ENCODE measurements around the gene FAAP100. TPM values are rescaled to one million over a fixed set of nuclear protein-coding genes. Genes with fewer than 3 reads are reported as not detected.

FAAP100 gene
- total RNA-seq, 1 donor from 2014 or later = 42.1 TPM

DNA sequence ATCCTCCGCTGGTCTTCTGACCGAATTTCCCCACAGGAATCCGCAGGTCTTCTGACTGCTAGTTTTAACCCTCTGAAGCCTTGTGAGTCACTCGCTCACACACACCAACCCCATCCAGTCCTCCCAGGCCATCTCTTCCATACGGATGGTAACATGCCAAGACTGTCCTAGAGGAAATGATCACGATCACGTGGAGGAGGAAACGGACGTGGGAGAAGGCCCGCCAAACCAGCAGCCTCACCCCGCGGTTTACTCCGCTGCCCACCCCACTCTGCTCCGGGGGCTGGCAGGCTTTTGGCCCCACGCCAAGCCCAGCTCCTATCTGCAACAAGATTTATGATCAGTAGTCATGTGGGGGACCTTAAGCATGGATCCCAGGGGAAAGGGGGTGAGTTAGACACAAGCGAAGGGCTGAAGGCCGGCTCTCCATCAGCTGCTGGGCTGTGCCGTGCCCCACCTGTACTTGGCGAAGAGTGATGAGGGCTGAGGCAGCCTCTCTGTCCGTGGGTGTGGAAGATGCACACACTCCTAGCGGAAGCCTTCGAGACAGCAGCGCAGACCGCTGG, 1.5 kb upstream of the FAAP100 start:
- intact Hi-C loops (cut with micrococcal nuclease) = loop anchor here (2.0 kb wide), 2 partner anchors 71 to 129 kb away; partner anchors contain the start of gene ARL16

DNA sequence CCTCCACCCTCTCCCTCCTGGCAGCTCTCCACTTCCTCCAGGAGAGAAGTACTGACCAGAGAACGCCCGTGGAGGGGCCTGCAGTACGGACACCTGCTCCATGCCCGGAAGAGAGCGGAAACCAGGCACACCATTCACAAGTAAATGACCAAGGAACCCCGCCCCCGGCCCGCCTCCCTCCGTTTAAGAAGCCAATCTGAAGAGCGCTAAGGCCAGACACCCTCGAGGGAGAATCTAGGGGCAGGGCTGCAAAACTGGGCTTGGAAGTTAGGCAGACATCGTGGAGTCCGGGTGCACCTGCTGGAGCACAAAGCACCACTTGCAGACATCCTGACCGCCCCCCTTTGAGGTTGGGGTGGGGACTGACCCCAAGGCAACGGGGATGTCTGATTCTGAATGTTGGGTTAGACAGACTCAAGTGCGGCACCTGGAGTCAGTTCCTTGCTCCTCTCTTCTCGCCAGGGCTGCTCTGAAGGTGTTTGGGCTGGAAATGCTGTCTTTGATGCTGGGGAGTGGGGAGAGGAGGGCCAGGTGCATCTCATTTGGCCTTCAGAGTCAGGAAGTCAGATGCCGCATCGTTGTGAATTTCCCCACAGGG, 964 bp upstream of the FAAP100 start:
- intact Hi-C loops (cut with micrococcal nuclease) = loop anchor here (2.0 kb wide), 2 partner anchors 70 to 130 kb away; partner anchors contain the start of gene ARL16

DNA sequence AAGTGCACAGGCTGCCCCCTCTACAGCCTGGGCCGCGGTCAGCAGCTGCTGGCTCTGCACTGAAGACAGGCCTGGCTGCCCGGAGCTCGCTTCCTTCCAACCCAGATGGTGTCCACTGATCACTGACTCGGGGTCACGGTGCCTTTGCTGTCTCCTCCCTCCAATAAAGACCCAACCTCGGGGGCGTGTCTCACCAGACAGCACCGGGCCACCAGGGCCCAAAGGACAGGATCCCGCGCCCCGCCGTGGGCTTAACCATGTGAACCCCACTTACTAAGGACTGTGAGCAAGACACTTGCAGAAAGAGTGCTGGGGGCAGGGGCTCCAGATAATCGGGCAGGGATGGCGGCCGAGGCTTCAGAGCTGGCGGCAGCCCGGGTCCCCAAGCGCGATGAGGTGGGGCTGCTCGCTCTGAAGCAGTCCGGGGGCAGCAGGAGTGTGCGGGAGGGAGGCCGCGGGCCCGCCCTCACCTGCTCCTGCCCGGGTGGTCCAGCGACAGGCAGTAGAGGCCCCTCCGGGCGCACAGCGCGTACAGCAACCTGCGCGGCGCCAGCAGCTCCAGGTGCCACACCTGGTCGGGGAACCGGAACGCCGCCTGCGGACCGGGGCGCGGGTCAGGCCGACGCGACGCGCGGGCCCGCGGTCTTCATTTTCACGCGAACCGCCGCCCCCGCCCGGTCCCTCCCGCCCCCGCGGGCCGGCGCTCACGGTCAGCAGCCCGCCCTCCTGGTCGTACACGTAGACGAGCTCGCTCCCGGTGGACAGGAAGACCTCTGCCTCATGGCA, 502 bp downstream of the FAAP100 start:
- intact Hi-C loops (cut with micrococcal nuclease) = loop anchor here (1.0 to 2.0 kb wide), 4 partner anchors 36 to 131 kb away; partner anchors contain the start of gene ARL16

GRCh38 chr17:81550830-81551457, 1.2 kb downstream of the FAAP100 start:
- intact Hi-C loops (cut with micrococcal nuclease) = no loop called here

DNA sequence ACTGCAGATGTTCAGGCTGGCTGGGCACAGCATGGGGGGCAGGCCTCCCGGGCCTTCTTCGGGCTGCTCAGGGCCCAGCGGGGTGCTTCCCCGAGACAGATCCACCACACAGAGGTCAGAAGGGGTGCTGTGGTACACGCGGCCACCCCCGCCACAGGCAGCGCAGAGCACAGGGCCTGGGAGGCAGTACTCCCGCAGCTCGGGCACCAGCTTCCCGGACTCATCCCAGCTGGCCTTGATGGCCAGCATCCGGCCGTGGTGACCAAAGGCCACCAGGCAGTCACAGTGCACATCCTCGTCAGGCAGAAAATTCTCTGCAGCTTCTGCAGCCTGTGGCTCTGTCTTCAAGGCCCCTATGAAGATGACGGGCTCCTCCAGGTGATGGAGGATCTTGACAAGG, 1.9 kb downstream of the FAAP100 start:
- intact Hi-C loops (cut with micrococcal nuclease) = no loop called here

- intact Hi-C loops (cut with micrococcal nuclease) = no loop called here
These were observed 2.3 kb downstream of the FAAP100 start for GRCh38 chr17:81549826-81550225.

- intact Hi-C loops (cut with micrococcal nuclease) = no loop called here
These were observed 3.1 kb downstream of the FAAP100 start for GRCh38 chr17:81549031-81549557.

DNA sequence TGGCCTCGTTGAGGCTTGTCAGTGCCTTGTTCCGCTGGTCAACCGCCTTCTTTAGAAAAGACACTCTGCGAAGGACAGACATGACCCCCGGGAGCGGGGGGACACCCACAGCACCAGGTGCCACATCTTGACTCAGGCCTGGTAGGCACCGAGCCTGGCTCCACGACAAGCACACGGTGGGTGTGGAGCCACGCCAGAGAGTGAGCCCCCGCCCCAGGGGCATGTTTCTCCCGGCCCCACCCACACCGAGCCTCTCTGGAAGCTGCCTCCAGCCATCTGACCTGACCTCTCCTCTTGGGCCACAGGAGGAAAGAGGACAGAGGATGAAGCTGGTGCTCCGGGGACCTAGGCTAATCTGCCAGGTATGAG, 4.6 kb downstream of the FAAP100 start:
- intact Hi-C loops (cut with micrococcal nuclease) = no loop called here

GRCh38 chr17:81546906-81547613, 5.1 kb downstream of the FAAP100 start:
- intact Hi-C loops (cut with micrococcal nuclease) = no loop called here

DNA sequence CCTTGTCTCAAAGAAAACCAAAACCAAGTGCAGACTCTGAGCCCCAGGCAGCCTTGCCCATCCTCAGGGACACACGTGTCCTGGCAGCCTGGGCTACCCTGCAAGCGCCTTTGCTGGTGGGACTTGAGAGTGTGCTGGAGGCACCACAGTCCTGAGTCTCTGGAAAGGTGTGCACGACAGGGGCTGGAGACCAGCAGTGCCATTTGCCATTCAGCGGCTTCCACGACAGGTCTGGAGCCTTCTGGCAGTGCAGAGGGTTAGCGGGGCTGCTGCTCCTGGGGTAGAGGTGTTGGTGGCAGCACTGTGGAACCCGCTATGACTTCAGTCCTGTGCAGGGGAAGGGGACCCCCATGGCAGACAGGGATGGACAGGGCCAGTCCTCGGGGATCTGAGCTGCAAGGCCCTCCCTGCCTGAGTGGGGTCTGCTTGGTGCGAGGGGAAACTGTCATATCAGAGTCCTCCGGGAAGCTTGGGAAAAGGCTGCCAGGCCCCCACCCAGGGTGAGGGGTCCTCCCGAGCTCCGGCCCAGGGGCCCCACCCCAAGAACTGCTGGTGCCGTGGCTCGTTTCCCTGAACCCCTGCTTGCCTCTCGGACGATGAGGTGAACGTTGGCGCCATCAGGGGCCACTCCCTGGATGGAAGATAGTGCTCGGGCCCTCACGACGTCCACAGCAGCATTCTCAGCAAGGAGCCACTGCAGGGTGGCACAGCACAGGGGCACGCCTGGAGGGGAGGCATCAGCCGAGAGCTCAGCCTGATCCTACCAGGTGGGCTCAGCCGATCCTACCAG, 6.8 kb downstream of the FAAP100 start:
- intact Hi-C loops (cut with micrococcal nuclease) = no loop called here

DNA sequence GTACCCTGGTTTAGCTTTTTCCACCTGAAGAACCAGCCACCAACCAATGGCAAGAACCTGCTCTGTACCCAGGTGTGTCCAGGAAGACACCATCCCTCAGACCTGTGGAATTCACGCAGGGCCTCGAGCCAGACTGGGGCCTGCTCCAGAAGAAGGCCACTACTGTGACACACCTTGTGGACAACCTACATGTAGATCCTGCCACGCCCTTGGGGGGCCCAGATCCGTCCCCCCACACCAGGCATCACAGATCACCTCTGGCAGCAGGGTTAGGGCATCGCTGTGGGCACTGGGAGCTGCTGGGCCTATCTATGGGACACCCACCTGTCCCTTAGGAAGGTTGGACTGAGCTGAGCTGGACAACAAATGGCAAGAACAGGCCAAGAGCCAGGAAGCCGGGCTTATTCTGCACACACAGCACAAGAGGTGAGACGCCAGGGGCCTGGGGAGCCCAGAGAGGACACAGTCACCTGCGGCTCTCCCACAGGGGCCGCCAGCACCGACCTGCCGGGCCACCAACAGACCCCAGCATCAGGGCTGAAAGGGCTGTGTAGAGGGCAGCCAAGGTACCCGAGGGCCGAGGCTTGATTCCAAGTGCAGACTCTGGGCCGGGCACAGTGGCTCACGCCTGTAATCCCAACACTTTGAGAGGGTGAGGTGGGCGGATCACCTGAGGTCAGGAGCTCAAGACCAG, 7.7 kb downstream of the FAAP100 start:
- intact Hi-C loops (cut with micrococcal nuclease) = no loop called here

- intact Hi-C loops (cut with micrococcal nuclease) = no loop called here
These were observed 8.4 kb downstream of the FAAP100 start for GRCh38 chr17:81543756-81544155.

- intact Hi-C loops (cut with micrococcal nuclease) = no loop called here
These were observed 8.8 kb downstream of the FAAP100 start for GRCh38 chr17:81543339-81543675.

GRCh38 chr17:81542431-81543338, 9.5 kb downstream of the FAAP100 start:
- intact Hi-C loops (cut with micrococcal nuclease) = no loop called here

- intact Hi-C loops (cut with micrococcal nuclease) = no loop called here
These were observed 11.0 kb downstream of the FAAP100 start for GRCh38 chr17:81541123-81541522.

- intact Hi-C loops (cut with micrococcal nuclease) = no loop called here
These were observed 11.5 kb downstream of the FAAP100 start for GRCh38 chr17:81540676-81541027.

GRCh38 chr17:81539961-81540675, 12.0 kb downstream of the FAAP100 start:
- intact Hi-C loops (cut with micrococcal nuclease) = no loop called here

DNA sequence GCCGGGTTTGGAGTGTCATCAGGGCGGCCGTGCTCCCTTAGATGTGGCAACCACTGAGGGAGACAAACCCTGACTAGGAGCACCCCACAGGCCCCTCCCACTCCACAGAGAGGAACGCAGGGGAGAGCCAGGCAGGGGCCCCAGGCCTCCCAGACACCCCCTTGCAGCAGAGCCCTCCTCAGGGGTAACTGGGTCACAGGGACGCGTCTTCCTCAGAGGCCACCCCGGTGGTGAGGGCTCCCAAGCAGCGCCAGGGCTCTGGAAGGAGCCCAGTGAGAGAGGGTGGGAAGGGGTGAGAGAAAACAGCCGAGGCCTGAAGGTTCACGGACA, 12.6 kb downstream of the FAAP100 start:
- intact Hi-C loops (cut with micrococcal nuclease) = no loop called here

Data from T-helper 2 cell treated with Interferon-gamma antibody and Interleukin-4, amounts not matched to agents 100 ng/mL and 5 ng/mL, for 36 hours (primary cell).